ENCODE measurements around the gene LGR4.

DNA sequence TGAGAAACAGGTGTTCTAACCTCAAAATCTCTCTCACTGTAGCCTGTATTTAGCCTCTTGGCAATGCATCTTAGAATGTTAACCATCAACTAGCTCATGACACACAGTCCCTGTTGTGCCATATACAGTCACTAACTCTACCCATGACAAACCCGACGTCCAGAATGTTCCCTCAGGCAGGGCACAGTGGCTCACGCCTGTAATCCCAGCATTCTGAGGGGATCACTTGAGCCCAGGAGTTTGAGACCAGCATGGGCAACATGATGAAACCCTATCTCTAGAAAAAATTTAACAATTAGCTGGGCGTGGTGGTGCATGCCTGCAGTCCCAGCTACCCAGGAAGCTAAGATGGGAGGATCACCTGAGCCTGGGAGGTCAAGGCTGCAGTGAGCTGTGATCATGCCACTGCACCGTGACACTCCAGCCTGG, 91.3 kb downstream of the LGR4 start:
- TF ChIP-seq, protein P1, sequence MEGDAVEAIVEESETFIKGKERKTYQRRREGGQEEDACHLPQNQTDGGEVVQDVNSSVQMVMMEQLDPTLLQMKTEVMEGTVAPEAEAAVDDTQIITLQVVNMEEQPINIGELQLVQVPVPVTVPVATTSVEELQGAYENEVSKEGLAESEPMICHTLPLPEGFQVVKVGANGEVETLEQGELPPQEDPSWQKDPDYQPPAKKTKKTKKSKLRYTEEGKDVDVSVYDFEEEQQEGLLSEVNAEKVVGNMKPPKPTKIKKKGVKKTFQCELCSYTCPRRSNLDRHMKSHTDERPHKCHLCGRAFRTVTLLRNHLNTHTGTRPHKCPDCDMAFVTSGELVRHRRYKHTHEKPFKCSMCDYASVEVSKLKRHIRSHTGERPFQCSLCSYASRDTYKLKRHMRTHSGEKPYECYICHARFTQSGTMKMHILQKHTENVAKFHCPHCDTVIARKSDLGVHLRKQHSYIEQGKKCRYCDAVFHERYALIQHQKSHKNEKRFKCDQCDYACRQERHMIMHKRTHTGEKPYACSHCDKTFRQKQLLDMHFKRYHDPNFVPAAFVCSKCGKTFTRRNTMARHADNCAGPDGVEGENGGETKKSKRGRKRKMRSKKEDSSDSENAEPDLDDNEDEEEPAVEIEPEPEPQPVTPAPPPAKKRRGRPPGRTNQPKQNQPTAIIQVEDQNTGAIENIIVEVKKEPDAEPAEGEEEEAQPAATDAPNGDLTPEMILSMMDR (IDR thresholded peaks at IDR 0.05), result no peak
- no peak for TF ChIP-seq POLR2A (IDR thresholded peaks at IDR 0.05)

All from testis (tissue), 2 donors.